ENCODE results near the gene ETV4. TPM values are rescaled to one million over a fixed set of nuclear protein-coding genes. Genes with fewer than 3 reads are reported as not detected.
A peak's percentile ranks its signal among the peaks of the same experiment; 100 is the strongest.

ETV4 gene
- total and polyA plus RNA-seq, 2 of the 13 experiments (the other 11 are each of a cell fraction or from before 2014, with no cell fraction given): 128 to 330 TPM

DNA sequence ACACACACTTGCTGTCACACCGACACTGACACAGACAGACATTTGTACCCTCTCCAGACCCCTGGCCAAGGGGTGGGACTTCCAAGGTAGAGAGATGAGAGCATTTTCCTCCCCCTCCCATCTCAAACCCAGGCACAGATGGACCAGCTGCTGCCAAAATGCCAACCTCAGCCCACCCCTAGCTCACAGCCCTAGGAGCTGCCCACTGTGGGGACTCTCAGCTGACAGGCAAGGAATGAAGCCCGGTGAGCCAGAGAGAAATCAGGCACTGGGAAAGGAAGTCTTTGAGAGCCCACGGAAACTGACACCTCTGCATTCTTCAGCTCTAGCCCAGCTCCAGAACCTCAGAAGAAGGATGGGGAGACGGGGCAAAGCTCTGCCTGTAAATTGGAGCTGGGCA lies 2.8 kb downstream of the ETV4 start (continued):
- TF ChIP-seq, protein P1, sequence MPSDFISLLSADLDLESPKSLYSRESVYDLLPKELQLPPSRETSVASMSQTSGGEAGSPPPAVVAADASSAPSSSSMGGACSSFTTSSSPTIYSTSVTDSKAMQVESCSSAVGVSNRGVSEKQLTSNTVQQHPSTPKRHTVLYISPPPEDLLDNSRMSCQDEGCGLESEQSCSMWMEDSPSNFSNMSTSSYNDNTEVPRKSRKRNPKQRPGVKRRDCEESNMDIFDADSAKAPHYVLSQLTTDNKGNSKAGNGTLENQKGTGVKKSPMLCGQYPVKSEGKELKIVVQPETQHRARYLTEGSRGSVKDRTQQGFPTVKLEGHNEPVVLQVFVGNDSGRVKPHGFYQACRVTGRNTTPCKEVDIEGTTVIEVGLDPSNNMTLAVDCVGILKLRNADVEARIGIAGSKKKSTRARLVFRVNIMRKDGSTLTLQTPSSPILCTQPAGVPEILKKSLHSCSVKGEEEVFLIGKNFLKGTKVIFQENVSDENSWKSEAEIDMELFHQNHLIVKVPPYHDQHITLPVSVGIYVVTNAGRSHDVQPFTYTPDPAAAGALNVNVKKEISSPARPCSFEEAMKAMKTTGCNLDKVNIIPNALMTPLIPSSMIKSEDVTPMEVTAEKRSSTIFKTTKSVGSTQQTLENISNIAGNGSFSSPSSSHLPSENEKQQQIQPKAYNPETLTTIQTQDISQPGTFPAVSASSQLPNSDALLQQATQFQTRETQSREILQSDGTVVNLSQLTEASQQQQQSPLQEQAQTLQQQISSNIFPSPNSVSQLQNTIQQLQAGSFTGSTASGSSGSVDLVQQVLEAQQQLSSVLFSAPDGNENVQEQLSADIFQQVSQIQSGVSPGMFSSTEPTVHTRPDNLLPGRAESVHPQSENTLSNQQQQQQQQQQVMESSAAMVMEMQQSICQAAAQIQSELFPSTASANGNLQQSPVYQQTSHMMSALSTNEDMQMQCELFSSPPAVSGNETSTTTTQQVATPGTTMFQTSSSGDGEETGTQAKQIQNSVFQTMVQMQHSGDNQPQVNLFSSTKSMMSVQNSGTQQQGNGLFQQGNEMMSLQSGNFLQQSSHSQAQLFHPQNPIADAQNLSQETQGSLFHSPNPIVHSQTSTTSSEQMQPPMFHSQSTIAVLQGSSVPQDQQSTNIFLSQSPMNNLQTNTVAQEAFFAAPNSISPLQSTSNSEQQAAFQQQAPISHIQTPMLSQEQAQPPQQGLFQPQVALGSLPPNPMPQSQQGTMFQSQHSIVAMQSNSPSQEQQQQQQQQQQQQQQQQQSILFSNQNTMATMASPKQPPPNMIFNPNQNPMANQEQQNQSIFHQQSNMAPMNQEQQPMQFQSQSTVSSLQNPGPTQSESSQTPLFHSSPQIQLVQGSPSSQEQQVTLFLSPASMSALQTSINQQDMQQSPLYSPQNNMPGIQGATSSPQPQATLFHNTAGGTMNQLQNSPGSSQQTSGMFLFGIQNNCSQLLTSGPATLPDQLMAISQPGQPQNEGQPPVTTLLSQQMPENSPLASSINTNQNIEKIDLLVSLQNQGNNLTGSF (CRISPR knock-in tag; IDR thresholded peaks at IDR 0.05): no peak
- TF ChIP-seq ZNF124 (CRISPR knock-in tag; IDR thresholded peaks at IDR 0.05) (no peak), SPEN (CRISPR knock-in tag; IDR thresholded peaks at IDR 0.05; ENCODE audit: low read depth) (no peak), HNRNPL (IDR thresholded peaks at IDR 0.05; ENCODE audit: low read depth, low read length) (0 out of 2 replicates have a peak, but pooled peaks have one; percentile 22), NRL (CRISPR knock-in tag; IDR thresholded peaks at IDR 0.05; ENCODE audit: borderline replicate concordance) (peak; percentile 65; the same call in 1 of the 2 replicates), HDAC1 (CRISPR knock-in tag; IDR thresholded peaks at IDR 0.05) (no peak), ZNF777 (CRISPR knock-in tag; IDR thresholded peaks at IDR 0.05) (peak; percentile 2; the same call in 1 of the 2 replicates), KAT7 (CRISPR knock-in tag; IDR thresholded peaks at IDR 0.05; ENCODE audit: borderline replicate concordance) (peak; percentile 48; the same call in 1 of the 2 replicates), ZNF224 (CRISPR knock-in tag; IDR thresholded peaks at IDR 0.05) (peak; percentile 5; the same call in 1 of the 2 replicates), KDM5B (CRISPR knock-in tag; IDR thresholded peaks at IDR 0.05; ENCODE audit: borderline replicate concordance) (no peak), POLR2AphosphoS5 (IDR thresholded peaks at IDR 0.05; ENCODE audit: low read depth, low read length) (peak; percentile 32; the same call in 1 of the 2 replicates), PHF5A (CRISPR knock-in tag; IDR thresholded peaks at IDR 0.05; ENCODE audit: low read depth, unreplicated experiment) (no peak), MED1 (CRISPR knock-in tag; IDR thresholded peaks at IDR 0.05) (peak; percentile 14; the same call in 1 of the 2 replicates), KLF15 (CRISPR knock-in tag; IDR thresholded peaks at IDR 0.05; ENCODE audit: borderline replicate concordance) (no peak)
- TF ChIP-seq, protein P2, sequence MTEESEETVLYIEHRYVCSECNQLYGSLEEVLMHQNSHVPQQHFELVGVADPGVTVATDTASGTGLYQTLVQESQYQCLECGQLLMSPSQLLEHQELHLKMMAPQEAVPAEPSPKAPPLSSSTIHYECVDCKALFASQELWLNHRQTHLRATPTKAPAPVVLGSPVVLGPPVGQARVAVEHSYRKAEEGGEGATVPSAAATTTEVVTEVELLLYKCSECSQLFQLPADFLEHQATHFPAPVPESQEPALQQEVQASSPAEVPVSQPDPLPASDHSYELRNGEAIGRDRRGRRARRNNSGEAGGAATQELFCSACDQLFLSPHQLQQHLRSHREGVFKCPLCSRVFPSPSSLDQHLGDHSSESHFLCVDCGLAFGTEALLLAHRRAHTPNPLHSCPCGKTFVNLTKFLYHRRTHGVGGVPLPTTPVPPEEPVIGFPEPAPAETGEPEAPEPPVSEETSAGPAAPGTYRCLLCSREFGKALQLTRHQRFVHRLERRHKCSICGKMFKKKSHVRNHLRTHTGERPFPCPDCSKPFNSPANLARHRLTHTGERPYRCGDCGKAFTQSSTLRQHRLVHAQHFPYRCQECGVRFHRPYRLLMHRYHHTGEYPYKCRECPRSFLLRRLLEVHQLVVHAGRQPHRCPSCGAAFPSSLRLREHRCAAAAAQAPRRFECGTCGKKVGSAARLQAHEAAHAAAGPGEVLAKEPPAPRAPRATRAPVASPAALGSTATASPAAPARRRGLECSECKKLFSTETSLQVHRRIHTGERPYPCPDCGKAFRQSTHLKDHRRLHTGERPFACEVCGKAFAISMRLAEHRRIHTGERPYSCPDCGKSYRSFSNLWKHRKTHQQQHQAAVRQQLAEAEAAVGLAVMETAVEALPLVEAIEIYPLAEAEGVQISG (CRISPR knock-in tag; IDR thresholded peaks at IDR 0.05): no peak
- TF ChIP-seq, protein P3, sequence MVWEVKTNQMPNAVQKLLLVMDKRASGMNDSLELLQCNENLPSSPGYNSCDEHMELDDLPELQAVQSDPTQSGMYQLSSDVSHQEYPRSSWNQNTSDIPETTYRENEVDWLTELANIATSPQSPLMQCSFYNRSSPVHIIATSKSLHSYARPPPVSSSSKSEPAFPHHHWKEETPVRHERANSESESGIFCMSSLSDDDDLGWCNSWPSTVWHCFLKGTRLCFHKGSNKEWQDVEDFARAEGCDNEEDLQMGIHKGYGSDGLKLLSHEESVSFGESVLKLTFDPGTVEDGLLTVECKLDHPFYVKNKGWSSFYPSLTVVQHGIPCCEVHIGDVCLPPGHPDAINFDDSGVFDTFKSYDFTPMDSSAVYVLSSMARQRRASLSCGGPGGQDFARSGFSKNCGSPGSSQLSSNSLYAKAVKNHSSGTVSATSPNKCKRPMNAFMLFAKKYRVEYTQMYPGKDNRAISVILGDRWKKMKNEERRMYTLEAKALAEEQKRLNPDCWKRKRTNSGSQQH (CRISPR knock-in tag; IDR thresholded peaks at IDR 0.05; ENCODE audit: low read depth): no peak
- TF ChIP-seq, protein P4, sequence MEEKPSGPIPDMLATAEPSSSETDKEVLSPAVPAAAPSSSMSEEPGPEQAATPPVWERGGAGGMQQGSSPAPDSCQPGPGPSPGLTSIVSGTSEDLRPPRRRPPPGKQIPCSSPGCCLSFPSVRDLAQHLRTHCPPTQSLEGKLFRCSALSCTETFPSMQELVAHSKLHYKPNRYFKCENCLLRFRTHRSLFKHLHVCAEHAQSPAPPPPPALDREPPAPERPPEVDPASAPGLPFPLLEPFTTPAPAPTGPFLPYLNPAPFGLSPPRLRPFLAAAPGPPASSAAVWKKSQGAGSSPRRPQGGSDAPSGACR (CRISPR knock-in tag; IDR thresholded peaks at IDR 0.05): no peak
